HG03378 (cell line): ENCODE data around the gene RBMS1.
"Not testable (repeated sequence)": the region's sequence is repeated elsewhere in the genome, so short reads cannot be mapped to it uniquely, and the experiment has no call there.

Experiments
- ATAC-seq: cut with Tn5 transposase; IDR thresholded peaks from one replicate; pipeline ENCODE4 v1.9.1; 2021; ENCODE audit warnings: mild to moderate bottlenecking, moderate library complexity; ENCODE audit not compliant: unreplicated experiment

RBMS1 gene

DNA sequence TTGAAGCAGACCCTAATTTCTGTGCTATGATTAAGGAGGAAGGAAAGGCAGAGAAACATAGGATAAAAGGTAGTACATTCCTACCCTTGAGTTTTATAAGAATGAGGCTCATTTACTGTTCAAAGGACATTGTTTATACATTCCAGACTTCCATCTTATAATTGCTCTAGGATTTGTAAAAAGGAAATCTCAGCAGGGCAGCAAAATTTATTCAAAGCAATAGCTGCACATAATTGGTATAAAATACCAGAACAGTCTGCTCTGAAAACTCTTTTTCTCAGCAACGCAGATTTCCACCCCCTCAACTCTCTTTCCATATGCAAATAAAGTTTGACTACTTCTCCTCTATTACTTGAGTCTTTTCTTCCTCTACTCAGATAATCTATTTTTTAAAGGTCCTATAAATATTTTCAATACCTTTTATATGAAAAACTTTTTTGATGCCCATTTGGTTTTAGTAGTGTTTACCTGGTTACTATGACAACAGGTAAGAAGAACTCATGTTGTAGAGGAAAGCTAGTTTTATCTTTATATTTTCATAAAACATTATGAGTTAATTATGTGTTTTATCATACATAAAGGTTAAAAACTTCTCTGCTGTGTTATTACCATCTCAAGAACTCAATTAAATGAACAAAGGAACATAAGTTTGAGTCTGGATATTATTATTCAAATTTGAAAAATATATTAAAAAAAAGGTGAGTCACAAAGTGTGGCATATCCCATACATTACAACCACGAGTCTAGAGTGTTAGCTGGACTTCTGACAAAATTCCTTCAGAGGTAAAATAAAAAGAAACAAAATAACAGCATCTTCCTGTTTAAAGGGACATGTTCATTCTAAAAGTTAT, 19.9 kb downstream of the RBMS1 start:
- ATAC-seq, result no peak

DNA sequence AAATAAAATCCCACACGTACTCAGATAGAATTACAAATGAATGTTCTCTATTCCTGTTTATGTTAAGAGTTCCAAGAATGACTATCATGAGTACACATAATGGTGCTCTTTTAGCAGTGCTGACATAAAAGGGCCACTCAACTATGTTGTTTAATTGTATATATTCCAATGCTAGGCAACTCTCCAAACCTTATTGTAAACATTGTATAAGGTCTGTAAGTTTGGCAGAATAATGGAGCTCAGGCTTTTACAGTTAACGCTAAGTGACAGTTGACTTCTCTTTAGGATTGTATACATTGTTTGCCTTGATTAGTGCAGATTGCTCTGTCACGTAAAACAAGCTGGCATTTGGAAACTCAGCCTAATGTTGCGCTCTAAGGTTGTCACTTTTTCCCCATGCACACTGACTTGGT, 20.8 kb downstream of the RBMS1 start:
- ATAC-seq, result no peak

DNA sequence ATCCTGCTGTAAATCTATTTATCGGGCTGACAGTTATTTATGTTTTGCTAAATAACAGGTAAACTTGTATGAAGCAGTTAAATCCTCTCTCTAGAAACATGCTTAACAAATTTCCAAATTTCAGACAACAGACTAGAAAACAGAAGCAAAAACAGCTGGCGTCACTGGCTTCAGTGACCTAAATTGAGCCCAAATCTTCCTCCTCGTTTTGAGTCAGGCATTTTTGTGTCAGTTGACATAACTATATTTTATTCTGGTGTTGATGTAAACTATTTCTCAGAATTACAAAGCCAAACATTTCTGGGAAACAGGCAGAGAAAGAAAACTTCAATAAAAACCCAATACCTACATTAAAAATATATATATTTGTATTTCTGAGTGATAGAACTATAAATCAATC, 21.7 kb downstream of the RBMS1 start:
- no peak for ATAC-seq

DNA sequence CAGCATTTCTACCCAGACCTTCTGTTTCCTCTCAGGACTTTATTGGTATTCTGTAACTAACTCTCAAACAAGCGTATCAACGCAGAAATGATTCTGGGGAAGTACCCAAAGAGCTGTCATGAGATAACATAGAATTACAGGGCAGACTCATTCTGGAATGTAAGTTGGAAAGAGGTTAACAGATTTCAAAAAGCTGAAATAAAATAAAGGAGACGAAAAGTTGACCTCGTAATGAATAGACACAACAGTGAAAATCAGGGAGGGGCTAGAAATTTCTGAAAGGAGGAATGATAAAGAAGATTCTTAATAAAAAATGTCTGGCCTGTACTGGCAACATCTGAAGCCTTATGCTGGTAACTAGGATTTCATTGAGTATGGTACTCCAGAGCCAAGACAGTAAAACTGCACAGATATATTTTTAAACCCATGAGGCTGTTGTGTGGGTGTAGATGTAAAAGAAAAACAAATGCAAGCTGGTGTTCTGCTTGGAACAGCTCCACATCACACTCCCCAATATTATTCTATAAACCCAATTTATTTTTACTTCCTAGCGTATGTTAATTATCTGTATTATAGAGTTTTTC, 23.9 kb downstream of the RBMS1 start:
- no peak for ATAC-seq

DNA sequence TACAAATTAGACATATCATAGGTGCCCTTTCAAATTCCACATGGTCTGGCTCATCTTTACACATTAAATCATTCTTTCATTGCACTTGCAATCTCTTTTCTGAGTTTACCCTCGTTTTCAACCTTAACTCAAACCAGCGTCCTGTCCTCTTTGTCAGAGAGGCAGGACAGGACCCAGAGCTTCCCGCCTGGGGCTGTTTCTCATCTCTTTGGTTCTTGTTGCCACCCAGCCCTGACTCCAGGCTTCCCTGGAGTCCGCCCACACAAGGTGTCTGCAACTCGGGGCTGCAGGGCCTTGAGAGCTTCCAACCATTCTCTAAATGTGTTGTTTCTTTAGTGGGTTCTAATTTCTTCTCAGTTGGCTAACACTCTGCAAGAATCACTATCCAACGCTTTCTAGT, 24.4 kb downstream of the RBMS1 start:
- ATAC-seq, result no peak

DNA sequence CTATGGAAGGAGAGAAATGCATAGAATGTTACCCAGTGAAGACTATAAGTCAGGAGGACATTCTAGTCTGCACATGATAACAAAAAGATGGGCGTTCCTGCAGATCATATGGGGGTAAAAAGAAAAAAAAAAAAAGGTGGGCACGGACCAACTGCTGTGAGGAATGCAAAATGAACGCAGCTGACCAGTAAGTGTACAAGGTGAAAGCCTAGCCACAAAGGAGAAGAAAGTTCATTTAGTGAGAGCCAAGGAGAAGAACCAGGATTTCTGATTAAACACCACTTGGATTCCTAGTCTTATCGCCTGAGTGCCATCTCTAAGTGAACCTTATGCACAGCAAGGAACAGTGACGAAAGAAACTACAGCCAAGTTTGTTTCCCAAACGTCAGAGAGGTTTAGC, 26.5 kb downstream of the RBMS1 start:
- ATAC-seq, result no peak

DNA sequence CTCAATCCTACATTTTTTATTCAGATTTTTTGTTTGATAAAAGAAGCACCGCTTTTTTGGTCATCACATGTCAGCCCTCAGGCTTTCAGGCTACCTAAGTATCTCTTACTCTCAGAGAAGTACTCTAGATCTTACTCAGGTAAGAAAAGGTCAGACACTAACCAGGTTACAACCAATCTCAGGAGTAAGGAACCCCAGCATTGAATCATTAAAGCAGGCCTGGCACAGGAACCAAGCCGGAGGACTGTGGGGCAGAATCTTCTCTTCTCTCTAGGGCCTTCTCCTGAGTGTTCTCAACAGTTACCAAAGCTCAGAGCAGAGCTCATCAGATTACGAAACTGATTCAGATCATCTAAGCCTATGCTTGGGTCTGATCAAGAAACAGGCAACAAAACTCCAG, 28.2 kb downstream of the RBMS1 start:
- ATAC-seq, result no peak

DNA sequence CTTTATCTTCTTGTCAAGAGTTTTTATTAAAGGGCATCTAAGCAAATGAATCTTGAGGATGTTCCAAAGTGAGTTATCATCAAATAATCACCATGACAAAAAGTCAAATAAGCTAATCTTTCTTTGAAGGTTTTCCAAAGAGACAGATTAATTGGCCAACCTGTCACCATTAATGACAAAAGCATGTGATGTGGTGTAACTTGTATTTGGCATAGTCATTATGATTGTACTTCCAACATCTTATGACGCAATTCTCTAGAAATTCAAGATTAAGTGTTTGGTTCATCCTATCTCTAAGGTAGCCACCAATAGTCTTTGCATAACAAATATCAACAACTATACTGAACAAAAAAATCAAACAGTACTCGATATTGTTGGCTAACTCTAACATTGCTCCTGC, 28.6 kb downstream of the RBMS1 start:
- no peak for ATAC-seq

DNA sequence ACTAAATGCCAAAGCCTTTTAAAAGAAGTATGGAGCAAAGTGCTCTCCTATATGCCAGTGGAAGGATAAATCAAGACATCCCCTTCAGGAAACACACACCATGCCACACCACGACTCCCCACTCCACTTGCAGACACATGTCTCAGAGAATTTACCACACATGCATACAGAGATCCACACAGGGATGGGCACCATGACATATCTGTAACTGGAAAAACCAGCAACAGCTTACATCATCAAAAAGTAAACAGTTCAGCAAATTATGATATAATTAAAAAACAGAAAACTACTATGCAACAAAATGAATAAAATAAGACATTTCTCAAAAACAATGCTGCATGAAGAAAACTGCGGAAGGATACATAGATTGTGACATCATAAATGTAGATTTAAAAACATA, 29.6 kb downstream of the RBMS1 start:
- no peak for ATAC-seq

DNA sequence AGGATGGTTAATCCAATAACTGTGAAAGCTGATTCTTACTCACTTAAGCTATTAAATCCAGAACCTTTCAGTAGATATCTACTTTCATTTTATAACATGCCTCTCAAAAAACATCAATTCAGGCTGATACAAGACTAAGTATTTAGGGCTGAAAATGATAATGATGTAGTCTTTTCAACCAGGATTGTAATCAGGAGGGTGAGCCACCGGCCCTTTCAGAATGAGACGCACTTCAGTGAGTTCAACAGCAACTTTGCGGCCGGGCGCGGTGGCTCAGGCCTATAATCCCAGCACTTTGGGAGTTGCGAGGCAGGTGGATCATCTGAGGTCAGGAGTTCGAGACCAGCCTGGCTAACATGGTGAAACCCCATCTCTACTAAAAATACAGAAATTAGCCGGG, 30.4 kb downstream of the RBMS1 start:
- ATAC-seq, result no peak

DNA sequence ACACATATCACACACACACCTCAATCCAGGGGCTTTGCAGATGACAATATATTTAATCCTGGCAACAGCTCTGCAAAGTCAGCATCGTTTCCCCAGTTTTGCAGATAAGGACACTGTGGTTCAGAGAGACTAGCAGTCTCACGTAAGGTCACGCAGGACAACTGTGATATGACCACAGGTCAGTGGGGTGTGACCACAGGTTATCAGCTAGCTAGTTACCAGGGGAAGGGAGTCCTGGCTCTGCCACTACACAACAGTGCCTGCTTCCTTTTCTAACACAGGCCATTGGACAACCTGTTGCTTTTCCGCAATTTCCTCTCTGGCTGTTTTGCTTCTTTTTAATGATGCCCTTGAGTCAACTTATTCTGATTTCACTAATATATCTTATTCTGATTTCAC, 33.3 kb downstream of the RBMS1 start:
- ATAC-seq, result no peak

DNA sequence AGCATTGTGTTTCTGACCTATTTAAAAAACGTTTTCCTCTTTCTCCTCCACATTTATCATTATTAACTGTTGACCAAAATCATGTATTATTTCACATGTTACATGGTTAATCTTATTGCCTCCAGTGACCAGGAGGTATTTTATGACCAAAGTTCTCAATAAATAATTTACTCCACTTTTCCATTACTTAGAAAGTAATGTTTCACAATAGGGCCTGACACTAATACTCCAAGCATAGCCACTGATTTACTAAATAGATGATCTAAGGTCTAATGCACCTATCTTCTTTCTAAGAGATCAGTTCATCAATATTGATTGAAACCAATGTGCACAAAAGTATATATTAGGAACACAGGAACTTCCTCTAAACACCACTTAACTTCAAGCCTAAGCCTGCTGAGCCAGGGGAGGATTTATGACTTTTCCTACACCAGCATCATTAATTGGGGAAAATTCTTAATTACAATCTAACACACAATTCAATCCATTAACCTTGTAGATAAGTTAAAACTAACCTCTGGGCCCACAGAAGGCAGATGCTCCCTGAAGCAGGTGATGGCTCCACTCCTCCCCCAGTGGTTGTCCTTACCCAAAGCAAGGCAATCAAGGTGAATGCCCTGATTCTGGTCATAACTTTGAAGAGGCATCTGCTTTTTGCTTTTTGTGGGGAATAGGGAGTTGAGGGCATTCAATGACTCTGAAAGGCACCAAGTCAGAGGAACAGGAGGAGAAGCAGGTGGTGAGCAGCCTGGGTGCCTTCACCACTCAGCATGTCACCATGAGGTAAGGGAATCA, 33.9 kb downstream of the RBMS1 start:
- ATAC-seq, result no peak

DNA sequence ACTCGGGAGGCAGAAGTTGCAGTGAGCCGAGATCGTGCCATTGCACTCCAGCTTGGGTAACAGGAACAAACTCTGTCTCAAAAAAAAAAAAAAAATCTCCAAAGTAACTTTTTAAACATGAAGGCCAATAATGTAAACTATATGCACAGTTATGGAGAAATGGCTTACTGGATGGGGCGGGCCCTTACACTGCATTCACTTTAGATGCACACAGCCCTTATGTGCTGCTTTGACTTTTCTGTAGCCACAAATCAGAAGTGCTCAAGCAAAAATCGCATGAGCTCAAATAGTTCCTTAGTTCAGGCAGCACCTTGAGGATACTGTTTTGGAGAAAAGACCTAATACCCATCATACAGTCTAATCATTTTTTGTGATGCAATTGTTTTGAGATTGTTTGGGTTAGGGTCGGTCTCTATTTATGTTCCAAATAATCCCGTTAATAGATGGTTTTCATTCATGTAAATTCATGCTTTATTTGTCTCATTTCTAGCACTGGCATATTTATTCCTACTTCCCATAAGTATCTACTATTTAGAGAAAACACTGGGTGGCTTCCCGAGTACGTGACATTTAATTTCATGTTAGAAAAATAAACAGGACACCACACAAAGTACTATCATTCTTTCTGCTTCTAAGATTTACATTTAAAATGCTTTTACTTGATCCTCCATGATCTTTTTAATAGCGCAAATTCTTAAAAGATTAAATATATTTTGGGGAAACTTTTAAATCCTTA, 34.7 kb downstream of the RBMS1 start:
- ATAC-seq, result no peak

DNA sequence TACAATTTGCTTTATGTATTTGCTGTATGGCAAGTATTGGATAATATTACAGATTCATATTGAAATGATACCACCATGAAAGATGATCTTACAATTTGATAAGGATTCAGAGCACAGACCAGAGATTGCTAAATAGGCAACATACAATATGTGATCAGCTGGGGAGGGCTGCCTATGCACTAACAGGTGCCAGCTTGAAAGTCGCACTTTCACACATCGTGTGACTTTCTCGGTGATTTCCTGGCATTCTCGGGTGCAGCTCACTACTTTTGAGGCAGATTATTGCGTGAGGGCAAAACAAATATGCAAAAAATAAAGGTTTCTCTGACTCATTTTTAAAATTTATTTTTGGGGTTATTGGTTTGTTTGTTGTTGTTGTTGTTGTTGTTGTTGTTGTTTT, 36.0 kb downstream of the RBMS1 start:
- ATAC-seq, result no peak

DNA sequence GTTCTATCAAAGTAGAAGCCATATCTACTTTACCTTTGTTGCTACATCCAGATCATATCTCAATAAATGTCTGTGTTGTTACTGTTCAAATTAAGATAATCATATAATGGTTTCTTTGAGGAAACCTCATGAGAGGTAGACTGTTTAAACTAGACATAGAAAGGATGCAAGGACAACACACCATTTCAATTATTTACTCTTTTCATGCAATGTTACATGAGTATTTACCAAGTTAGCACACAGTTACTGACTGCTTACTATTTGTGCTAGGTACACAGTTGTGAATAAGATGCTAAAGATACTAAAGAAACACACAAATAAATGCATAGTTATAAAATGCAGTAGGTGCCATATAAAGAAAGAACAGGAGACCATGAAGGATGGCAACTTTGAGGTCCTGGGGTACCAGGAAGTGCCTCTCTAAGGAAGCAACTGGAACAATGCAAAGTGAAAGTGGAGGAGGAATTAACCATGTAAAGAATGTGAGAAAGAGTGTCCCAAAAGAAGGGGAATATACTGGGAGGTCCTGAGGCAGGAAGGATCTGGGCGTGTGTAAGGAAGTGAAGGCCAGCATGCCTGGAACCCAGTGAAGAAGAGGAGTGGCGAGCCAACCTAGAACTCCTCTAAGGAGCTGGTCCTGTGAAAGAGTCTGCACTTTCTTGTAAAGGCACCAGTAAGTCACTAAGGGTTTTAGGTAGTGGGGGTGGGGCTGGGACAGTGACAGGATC, 39.4 kb downstream of the RBMS1 start:
- ATAC-seq, result no peak

DNA sequence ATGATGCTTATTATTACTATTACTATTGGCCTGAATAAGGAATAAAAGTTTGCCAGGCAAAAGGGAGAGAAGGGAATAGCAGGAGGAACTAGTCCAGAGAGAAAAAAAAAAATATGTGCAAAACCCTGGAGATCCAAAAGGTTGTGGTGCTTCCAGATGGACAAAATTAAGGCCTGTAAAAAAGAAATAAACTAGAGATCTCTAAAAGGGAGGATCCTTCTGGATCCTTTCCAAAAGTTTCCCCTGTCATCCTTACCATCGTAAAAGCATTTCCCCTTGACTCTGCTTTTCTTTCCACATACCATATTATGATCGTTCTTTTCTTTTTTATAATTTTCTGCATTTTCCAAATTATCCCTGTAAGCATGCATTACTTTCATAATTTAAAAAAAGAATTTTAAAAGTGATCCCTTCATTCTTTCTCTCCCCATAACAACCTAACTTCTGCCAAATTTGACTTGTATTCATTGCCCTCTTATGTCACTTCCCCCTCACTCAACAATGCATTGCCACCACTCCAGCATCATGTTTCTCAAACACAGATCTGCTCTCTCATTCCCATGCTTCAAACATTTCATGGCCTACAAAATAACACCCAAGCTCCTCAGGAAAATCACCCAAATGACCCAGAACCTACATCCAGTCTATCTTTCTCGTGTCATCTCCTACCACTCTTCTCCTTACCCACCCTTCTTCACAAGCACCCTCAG, 40.3 kb downstream of the RBMS1 start:
- ATAC-seq, result no peak

DNA sequence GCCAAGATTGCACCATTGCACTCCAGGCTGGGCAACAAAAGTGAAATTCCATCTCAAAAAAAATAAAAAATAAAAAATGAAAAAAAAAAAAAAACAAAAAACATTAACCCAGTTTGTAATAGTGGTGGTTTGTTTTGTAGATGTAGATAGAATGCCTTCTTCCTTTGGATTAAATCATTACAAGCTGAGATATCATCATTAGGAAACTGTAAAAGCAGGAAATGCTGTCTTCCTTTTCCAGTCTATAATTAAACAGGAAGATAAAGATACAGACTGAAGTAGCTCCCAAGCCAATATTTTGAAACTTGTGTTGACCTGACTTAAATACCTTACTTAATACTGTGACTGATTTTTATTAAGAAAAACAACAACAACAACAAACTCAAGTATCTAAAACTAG, 43.1 kb downstream of the RBMS1 start:
- ATAC-seq, result no peak

DNA sequence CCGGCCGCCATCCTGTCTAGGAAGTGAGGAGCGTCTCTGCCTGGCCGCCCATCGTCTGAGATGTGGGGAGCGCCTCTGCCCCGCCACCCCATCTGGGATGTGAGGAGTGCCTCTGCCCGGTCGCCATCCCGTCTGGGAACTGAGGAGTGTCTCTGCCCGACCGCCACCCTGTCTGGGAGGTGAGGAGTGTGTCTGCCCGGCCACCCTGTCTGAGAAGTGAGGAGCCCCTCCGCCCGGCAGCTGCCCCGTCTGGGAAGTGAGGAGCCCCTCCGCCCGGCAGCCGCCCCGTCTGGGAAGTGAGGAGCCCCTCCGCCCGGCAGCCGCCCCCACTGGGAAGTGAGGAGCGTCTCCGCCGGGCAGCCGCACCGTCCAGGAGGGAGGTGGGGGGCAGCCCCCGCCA, 44.8 kb downstream of the RBMS1 start:
- ATAC-seq, result not testable (repeated sequence)

DNA sequence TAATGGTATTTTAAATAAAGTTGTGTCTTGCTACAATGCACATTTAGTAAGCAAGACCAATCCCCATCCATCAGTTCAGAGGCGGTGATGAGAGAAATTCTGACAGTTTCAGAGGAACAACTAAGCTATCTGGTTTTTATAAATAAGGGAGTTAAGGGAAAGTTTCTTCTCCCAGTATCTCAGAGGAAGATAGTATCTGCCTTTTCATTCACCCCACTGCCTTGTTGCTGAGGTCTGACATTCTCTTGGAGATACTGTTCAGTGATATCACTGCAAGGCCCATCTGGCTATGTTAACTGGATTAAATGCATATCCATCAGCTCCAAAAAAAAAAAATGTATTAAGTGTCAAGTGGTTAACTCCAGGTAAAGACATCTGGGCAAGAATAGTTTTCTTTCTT, 47.9 kb downstream of the RBMS1 start:
- no peak for ATAC-seq

DNA sequence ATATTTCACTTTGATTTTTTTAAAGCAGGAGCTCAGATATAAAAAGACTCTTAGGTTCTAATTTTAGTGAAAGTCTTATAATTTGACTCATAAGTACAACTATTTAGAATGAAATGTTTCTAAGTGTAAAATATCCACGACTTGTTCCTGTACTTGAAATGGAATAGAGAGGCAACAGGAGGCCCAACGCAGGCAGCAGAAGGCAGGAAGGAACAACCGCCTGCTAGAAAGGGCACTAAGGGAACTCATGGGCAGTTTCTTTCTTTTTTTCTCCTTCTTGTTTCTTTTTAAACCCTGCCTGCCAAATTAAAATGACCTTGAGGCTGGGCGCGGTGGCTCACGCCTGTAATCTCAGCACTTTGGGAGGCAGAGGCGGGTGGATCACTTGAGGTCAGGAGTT, 51.0 kb downstream of the RBMS1 start:
- ATAC-seq, result no peak
